Embryonic facial prominence (tissue), 1 donor: ENCODE measurements around the gene CD9.
"Not testable (repeated sequence)": the region's sequence is repeated elsewhere in the genome, so short reads cannot be mapped to it uniquely, and the experiment has no call there.

Source experiments
- DNase-seq: peaks from one replicate; pipeline ENCODE4 v3.0.0-alpha.2; 2016; ENCODE audit errors: extremely low spot score

The CD9 gene

GRCh38 chr12:6200256-6201212 lies at the start of gene CD9:
Gene CD9, plus strand, starts transcription at chr12:6200400. Its CDS starts 100 bp downstream, at chr12:6200500.
- DNase-seq = no peak

DNA sequence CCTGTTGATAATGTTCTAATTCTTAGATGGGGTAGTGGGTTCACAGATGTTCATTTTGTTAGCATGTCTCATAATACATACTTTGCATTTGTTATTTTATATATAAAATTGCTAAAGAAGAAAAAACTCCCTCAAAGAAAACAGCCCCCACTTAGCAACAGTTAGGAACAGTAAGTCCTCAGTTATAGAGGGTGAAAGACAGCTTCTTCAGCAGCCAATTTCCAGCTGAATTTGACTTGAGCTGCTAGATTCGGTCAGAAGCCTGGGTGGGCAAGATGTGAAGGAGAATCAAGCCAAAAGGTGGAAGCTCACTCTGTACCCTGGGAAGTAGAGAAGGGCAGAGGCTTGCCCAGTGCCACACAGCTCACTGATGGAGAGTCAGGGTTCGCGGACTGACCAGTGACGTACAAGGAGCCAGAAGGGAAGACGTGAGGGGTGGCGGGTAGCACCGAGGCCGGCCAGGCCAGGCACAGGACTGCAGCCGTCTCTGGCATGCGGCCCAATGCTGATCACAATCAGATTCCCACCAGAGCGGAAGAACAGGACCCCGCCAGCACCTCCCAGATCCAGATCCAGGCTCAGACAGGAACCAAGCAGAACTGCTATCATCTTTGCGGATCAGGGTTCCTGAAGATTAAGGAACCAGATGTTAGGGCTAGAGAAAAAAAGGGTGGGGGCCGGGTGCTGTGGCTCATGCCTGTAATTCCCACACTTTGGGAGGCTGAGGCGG lies 45.3 kb upstream of the CD9 start:
- no peak for DNase-seq

GRCh38 chr12:6157482-6157881 lies 42.7 kb upstream of the CD9 start:
- DNase-seq = no peak

GRCh38 chr12:6158255-6158654 lies 41.9 kb upstream of the CD9 start:
- DNase-seq = no peak

- DNase-seq = no peak
Observed at GRCh38 chr12:6158749-6159148, 41.5 kb upstream of the CD9 start.

DNA sequence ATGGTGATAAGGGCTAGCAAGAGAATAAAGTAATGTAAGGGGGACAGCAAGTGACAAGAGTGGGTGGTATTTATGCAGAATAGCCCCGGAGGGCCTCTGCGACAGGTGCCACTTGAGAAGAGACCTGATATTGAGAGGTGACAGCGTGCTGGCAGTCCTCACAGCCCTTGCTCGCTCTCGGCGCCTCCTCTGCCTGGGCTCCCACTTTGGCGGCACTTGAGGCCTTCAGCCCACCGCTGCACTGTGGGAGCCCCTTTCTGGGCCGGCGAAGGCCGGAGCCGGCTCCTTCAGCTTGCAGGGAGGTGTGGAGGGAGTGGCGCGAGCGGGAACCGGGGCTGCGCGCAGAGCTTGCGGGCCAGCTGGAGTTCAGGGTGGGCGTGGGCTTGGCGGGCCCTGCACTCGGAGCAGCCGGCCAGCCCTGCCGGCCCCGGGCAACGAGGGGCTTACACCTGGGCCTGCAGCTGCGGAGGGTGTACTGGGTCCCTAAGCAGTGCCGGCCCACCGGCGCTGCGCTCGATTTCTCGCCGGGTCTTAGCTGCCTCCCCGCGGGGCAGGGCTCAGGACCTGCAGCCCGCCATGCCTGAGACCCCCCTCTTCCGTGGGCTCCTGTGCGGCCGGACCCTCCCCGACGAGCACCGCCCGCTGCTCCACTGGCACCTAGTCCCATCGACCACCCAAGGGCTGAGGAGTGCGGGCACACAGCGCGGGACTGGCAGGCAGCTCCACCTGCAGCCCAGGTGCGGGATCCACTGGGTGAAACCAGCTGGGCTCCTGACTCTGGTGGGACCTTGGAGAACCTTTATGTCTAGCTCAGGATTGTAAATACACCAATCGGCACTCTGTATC lies 40.8 kb upstream of the CD9 start:
- DNase-seq = not testable (repeated sequence)

DNA sequence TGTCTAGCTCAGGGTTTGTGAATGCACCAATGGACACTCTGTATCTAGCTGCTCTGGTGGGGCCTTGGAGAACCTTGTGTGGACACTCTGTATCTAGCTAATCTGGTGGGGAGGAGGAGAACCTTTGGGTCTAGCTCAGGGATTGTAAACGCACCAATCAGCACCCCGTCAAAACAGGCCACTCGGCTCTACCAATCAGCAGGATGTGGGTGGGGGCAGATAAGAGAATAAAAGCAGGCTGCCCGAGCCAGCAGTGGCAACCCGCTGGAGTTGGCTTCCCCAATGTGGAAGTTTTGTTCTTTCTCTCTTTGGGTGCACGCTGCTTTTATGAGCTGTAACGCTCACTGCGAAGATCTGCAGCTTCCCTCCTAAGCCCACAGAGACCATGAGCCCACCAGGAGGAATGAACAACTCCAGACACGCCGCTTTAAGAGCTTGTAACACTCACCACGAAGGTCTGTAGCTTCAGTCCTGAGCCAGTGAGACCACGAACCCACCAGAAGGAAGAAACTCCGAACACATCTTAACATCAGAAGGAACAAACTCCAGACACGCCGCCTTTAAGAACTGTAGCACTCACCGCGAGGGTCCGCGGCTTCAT lies 40.1 kb upstream of the CD9 start:
- DNase-seq = not testable (repeated sequence)

GRCh38 chr12:6161124-6161882 lies 38.9 kb upstream of the CD9 start:
- DNase-seq = no peak

- DNase-seq = no peak
Observed at GRCh38 chr12:6163416-6164060, 36.7 kb upstream of the CD9 start.

- no peak for DNase-seq
Observed at GRCh38 chr12:6165395-6165794, 34.8 kb upstream of the CD9 start.

DNA sequence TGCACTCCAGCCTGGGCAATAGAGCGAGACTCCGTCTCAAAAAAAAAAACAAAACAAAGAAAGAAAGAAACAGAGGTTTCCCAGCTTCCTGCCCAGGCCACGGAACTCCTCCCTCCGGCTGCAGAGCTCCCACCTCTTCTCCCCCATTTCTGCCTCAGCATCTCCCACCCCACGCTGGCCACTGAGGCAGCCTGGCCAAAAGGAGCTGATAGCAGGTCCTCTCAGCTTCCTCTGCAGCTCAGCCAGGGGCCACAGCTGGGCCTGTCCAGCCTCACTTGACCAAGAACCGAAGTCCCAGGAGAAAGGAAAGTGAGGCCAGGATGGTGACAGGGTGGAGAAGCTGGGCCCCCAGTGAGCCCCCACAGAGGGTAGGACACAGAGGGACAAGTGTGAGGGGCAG lies 33.4 kb upstream of the CD9 start:
- DNase-seq = no peak

DNA sequence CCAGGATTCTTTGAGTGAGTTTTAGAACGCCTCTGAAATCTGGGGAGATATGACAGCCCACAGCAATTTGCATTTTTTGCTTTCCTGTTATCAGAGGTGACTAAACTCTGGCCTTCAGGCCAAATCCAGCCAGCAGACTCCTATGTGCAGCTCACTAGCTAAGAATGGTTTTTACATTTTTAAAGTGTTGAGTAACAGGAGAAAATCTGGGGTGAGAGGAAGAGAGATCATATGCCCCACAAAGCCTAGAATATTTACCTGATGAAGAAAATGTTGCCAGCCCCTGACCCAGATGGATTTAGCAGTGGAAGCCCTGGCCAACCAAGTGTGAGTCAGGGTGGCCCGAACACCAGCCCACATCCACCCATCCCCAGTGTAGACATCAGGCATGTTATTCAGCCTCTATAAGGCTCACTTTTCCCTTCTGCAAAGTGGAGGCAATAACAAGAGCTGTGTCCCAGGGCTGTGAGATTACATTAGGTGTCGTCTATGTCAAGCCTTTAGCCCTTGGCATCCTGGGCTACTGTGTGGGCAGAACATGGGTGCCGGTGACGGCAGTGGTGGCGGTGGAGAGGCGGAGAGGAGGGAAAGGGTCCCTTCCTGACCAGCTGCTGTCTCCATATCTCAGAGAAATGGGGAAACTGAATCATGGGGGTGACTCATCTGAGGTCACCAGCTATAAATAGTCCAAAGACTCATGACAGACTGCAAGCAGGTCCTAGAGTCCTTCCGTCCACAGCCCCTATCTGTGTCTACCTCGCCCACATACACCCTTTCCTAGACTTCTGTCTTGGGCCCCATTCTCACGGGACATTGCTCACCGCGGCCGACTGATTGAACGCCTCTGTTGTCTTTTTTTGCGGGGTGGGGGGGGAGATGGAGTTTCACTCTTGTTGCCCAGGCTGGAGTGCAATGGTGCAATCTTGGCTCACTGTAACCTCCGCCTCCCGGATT lies 32.6 kb upstream of the CD9 start:
- DNase-seq = no peak

DNA sequence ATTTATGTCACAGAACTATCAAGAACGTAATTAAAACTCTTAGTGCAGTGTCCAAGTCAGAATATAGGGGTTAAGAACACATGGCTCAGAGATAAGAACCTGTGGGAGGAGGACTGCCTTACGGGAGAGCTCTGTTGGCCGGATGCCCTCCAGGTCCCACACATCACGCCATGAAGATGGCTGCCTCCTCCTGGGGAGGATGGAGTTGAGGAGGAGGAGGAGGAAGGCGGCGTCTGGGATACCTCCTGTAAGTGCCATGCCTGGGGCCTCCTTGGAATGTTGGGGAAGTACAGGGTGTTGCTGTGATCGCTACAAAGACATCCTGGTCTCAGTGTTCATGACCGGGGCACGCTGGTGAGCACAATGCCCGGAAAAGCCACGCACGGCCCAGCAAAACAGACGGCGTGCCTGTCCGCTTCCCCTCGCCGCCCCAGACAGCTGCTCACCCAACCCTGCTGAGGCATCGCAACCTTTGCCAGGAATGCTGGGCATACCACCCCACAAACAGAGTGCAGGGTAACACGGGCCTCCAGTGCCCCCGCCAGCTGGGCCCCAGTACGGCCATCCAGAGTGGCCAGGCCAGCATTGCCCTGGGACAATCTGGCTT lies 28.7 kb upstream of the CD9 start:
- DNase-seq = no peak

GRCh38 chr12:6172086-6172485 lies 28.1 kb upstream of the CD9 start:
- DNase-seq = no peak

GRCh38 chr12:6172862-6173261 lies 27.3 kb upstream of the CD9 start:
- DNase-seq = no peak

DNA sequence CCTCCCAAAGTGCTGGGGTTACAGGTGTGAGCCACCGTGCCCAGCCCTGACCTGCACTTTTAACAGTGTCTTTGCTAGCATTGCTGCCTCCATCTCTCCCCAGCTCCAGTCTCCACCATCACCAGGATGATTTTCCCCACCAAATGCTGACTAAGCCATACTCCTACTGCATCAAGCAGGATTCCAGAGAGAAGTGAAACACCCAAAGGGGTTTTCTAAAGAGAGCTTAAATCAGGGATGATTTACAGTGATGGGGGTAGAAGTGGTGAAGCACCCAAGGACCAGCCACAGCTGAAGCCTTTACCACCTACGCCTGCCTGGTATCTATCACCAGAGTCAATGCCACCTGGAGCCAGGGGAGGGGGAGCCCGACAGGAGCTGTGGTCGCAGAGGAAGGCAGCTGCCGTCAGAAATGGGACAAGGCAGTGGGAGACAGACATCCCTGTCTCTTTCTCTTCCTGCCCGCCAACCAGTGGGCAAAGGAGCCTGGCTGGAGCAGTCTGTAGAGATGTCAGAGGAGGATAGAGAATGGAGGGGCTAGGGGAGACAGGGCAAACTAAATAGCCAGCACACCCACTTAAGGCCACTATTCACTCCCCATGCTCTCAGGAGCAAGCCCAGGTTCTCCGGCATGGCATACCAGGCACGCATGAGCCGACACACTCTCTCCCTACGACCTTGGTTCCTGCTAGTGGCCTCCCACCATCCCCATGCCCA lies 22.4 kb upstream of the CD9 start:
- DNase-seq = no peak

DNA sequence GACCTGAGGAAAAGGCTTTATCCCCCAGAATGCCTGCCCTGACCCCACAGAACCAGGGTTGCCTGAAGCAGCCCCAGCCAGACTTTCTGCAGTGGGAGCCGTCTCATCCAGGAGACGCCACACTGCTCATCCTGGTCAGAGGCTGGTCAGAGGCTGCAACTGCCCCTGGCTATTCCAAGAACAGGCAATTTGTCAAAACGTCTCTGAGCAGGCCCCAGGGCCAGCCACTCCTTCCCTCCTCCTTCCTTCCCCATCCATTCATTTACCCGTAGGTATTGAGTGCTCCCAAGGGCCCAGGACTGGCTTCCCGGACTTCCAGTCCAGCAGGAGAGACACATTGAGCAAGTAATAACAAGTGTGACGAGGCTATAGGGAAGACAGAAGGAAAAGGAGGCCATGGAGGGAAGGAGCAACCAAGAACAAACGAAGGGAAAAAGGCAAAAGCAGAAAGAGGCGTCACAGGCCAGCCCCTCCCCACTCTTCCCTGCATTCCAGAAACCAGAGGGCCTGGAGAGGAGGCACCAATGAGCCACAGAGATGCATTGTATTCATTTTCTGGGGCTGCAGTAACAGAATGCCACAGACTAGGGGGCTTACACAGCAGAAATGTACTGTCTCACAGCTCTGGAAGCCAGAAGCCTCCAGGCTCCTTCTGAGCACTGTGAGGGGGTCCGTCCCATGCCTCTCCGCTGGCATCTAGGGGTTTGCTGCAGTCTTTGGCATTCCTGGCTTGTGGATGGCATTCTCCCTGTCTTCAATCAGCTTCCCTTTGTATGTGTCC lies 21.0 kb upstream of the CD9 start:
- no peak for DNase-seq
